OCI-LY1 (cell line): ENCODE measurements around the gene CDK11B.
"Not testable (repeated sequence)": the region's sequence is repeated elsewhere in the genome, so short reads cannot be mapped to it uniquely, and the experiment has no call there.

Experiments
- H2AFZ ChIP-seq: fragments of 200-600 bp; sonication (generic), shearing (Covaris generic); 2 replicates; pipeline ENCODE4 v1.6.0; 2014; ENCODE audit warnings: antibody characterized with exemption, mild to moderate bottlenecking, low read length
- H3F3A ChIP-seq: fragments of 200-600 bp; sonication (generic), shearing (Covaris generic); 2 replicates; pipeline ENCODE4 v1.6.0; 2014; ENCODE audit warnings: mild to moderate bottlenecking, antibody characterized with exemption, low read length, moderate library complexity; ENCODE audit not compliant: insufficient read depth
- H3K27ac ChIP-seq: fragments of 200-600 bp; sonication (generic); 2 replicates; pipeline ENCODE4 v1.5.1; 2014; ENCODE audit warnings: low read length, mixed run types, mild to moderate bottlenecking, low read depth; ENCODE audit not compliant: poor library complexity, severe bottlenecking
- H3K27me3 ChIP-seq: fragments of 200-600 bp; sonication (generic); 2 replicates; pipeline ENCODE4 v1.6.0; 2014; ENCODE audit warnings: antibody characterized with exemption, mild to moderate bottlenecking, low read length, moderate library complexity; ENCODE audit not compliant: insufficient read depth
- H3K36me3 ChIP-seq: fragments of 200-600 bp; sonication (generic); 2 replicates; pipeline ENCODE4 v1.6.1; 2014; ENCODE audit warnings: mild to moderate bottlenecking, antibody characterized with exemption, low read length, moderate library complexity, mixed read lengths; ENCODE audit not compliant: insufficient read depth
- H3K4me1 ChIP-seq: fragments of 200-600 bp; sonication (generic); 2 replicates; pipeline ENCODE4 v1.5.1; 2014; ENCODE audit warnings: mild to moderate bottlenecking, low read length, moderate library complexity; ENCODE audit not compliant: insufficient read depth, severe bottlenecking
- H3K4me2 ChIP-seq: fragments of 200-600 bp; sonication (generic), shearing (Covaris generic); 2 replicates; pipeline ENCODE4 v1.6.1; 2014; ENCODE audit warnings: low read length
- H3K4me3 ChIP-seq: fragments of 200-600 bp; sonication (generic); 2 replicates; pipeline ENCODE4 v1.5.1; 2014; ENCODE audit warnings: low read length, low read depth, mild to moderate bottlenecking, mixed read lengths; ENCODE audit not compliant: poor library complexity, severe bottlenecking
- H3K79me2 ChIP-seq: fragments of 200-600 bp; shearing (Covaris generic); 2 replicates; pipeline ENCODE4 v1.6.1; 2016; ENCODE audit warnings: mixed run types, low read length, mixed read lengths; ENCODE audit not compliant: insufficient read depth
- H3K9ac ChIP-seq: fragments of 200-600 bp; sonication (generic), shearing (Covaris generic); 2 replicates; pipeline ENCODE4 v1.6.1; 2014; ENCODE audit warnings: mild to moderate bottlenecking, low read length, mixed read lengths
- H3K9me2 ChIP-seq: fragments of 200-600 bp; sonication (generic), shearing (Covaris generic); 2 replicates; pipeline ENCODE4 v1.6.1; 2014; ENCODE audit warnings: low read depth, mild to moderate bottlenecking, low read length, mixed read lengths
- H3K9me3 ChIP-seq: fragments of 200-600 bp; shearing (Covaris generic); 2 replicates; pipeline ENCODE4 v1.6.1; 2014; ENCODE audit warnings: low read length, mixed read lengths
- H4K20me1 ChIP-seq: fragments of 200-600 bp; sonication (generic), shearing (Covaris generic); 2 replicates; pipeline ENCODE4 v1.6.0; 2016; ENCODE audit warnings: mild to moderate bottlenecking, low read length; ENCODE audit not compliant: insufficient read depth
- EZH2 ChIP-seq: fragments of 200-600 bp; sonication (generic), shearing (Covaris generic); IDR thresholded peaks from 2 replicates; pipeline ENCODE4 v1.8.0; 2017; ENCODE audit warnings: borderline replicate concordance, mixed run types, mild to moderate bottlenecking, antibody characterized with exemption, low read length, moderate library complexity, mixed read lengths
- TF ChIP-seq, protein P1 (sequence below): fragments of 200-600 bp; sonication (generic), shearing (Covaris generic); IDR thresholded peaks from 2 replicates; pipeline ENCODE4 v1.5.1; 2017; ENCODE audit warnings: mild to moderate bottlenecking, antibody characterized with exemption, low read length, moderate library complexity, mixed read lengths

The CDK11B gene

DNA sequence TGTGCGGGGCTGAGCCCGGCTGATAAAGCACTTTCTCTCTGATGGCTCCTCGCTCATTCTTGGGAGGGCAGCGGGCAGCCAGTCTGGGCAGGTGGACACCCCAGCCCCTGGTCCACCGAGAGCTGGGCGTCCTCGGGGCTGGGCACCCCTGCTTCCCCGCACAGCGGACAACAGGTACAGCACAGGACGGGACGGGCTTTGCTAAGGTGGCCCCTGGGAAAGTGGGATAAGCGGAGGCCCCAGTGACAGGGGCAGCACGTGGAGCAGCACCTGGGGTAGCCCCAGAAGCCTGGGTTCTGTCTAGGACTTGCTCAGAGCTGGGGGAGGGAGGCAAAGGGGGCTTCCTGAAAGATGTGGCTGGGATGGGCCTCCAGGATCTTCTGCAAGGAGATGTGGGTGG is 24.2 kb downstream of the CDK11B start:
- not testable (repeated sequence) for H2AFZ ChIP-seq, H3K9me3 ChIP-seq, H3K27ac ChIP-seq, H3K79me2 ChIP-seq, H3K4me2 ChIP-seq, H3K9ac ChIP-seq, H3F3A ChIP-seq, H4K20me1 ChIP-seq, H3K36me3 ChIP-seq, H3K27me3 ChIP-seq, H3K4me3 ChIP-seq, H3K9me2 ChIP-seq, H3K4me1 ChIP-seq

DNA sequence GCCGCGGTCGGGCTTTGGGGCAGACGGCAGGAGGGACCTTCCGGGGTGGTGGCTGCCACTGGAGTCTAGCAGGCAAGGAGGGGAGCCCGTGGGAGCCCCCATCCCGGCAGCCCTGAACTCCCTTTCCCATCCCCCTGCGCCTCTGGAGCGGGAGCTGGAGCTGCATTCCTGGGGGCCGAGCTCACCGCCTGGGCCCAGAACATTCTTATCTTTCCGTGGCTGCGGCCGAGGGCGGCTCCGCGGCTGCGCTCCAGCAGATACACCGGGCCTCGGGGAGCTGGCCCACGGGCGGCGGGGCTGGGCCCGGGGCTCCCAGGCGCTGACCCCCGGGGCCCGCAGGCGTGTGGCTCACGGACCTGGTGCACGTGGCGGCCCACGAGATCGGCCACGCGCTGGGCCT is 25.4 kb downstream of the CDK11B start:
- H3K27me3 ChIP-seq, H3K4me3 ChIP-seq, H3F3A ChIP-seq, H3K9me3 ChIP-seq, H2AFZ ChIP-seq, H3K27ac ChIP-seq, H3K79me2 ChIP-seq, H3K9ac ChIP-seq, H3K36me3 ChIP-seq, H3K9me2 ChIP-seq, H4K20me1 ChIP-seq, H3K4me2 ChIP-seq: not testable (repeated sequence)
- H3K4me1 ChIP-seq = peaks cover 17% of the 10 kb centered on the region

DNA sequence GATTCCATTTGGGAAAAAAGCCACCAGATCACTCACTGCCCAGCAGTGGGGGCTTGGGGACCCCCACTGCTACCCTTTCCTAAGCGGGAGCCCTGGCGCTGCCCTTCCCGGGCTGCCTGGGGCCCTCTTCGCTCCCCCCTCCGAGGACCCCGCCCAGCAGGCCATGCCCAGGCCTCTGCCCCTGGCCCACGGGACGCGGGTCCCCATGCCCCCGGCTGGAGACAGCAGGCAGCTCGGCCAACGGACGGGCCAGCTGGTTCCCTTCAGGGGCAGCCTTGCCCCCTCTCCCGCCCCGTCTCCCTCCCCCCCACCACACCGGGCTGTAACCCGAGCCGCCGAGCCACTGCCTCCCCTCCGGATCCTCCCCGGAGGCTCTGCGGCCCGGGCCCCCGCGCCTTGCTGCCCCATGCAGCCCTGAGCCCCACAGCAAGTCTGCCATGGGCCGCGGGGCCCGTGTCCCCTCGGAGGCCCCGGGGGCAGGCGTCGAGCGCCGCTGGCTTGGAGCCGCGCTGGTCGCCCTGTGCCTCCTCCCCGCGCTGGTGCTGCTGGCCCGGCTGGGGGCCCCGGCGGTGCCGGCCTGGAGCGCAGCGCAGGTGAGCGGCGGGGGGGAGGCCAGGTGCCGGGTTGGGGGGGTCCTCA is 26.9 kb downstream of the CDK11B start, which contains the start of gene MMP23B:
Gene MMP23B, plus strand, starts transcription at position 392 of the 639 bp plus-strand sequence. Its CDS starts 46 bp downstream, at position 438.
- H2AFZ ChIP-seq = no peak within 1 kb of the TSS
- peak within 1 kb of the TSS; percentile 64 for H3K4me3 ChIP-seq
- no peaks in the 10 kb centered on the region for H4K20me1 ChIP-seq
- peak within 1 kb of the TSS; percentile 58; the same call in 1 of the 2 replicates for H3K4me2 ChIP-seq
- peaks cover 29% of the 10 kb centered on the region for H3K4me1 ChIP-seq
- H3K27ac ChIP-seq = no peak within 1 kb of the TSS
- no peaks in the 10 kb centered on the region for H3K27me3 ChIP-seq
- no peaks in the 10 kb centered on the region for H3K9me2 ChIP-seq
- H3K9me3 ChIP-seq = no peaks in the 10 kb centered on the region
- H3K9ac ChIP-seq = no peak within 1 kb of the TSS
- H3K79me2 ChIP-seq = no peaks in the 10 kb centered on the region
- no peaks in the 10 kb centered on the region for H3F3A ChIP-seq
- no peak for TF ChIP-seq EZH2
- TF ChIP-seq, protein P1, sequence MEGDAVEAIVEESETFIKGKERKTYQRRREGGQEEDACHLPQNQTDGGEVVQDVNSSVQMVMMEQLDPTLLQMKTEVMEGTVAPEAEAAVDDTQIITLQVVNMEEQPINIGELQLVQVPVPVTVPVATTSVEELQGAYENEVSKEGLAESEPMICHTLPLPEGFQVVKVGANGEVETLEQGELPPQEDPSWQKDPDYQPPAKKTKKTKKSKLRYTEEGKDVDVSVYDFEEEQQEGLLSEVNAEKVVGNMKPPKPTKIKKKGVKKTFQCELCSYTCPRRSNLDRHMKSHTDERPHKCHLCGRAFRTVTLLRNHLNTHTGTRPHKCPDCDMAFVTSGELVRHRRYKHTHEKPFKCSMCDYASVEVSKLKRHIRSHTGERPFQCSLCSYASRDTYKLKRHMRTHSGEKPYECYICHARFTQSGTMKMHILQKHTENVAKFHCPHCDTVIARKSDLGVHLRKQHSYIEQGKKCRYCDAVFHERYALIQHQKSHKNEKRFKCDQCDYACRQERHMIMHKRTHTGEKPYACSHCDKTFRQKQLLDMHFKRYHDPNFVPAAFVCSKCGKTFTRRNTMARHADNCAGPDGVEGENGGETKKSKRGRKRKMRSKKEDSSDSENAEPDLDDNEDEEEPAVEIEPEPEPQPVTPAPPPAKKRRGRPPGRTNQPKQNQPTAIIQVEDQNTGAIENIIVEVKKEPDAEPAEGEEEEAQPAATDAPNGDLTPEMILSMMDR = no peak
- H3K36me3 ChIP-seq = peaks cover 6% of the 10 kb centered on the region; the same call in 1 of the 2 replicates

DNA sequence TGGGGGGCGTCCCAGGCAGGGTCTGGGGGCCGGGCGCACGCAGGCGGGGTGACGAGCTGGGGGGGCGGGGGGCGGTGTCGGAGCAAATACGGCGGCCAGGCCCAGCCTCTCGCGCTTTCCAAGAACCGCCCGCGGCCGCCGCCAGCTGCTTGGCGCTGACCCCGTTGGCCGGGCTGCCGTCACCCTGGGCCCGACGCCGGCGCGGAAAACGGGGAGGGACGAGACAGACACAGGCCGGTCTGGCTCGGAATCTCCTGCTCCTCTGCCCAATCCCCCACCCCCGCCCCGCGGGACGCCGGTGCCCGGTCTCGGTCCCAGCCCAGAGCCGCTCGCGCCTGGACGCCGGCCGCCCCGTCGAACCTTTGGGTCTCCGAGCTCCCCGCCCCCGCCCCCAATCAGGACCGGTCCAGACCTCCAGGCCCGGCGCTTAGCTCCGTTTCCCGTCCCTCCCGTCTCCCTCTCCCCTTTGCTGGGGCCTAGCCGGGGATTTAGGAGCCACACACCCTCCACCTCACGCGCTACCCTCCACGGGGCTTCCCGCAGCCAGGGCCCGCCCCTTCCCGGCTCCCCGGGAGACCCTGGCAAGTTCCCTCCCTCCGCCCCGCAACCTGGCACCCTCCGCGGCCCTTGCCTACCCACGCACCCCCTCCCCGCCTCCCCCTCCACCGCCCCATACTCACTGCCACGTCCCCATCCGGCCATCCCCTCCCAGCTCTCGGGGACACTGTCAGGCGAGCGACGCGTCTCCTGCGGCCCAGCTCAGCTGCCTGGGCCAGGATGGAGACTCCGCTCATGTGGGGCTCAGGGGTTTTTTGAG is 27.6 kb downstream of the CDK11B start:
- no peaks in the 10 kb centered on the region for H3K9me3 ChIP-seq
- no peak overlapping the region for H3K27ac ChIP-seq
- peak overlapping the region; percentile 58 for H3K4me2 ChIP-seq
- H3K9me2 ChIP-seq = no peaks in the 10 kb centered on the region
- no peaks in the 10 kb centered on the region for H3K27me3 ChIP-seq
- H2AFZ ChIP-seq = no peak overlapping the region
- no peaks in the 10 kb centered on the region for H3K36me3 ChIP-seq
- TF ChIP-seq, protein P1 = no peak
- TF ChIP-seq EZH2 = no peak
- no peaks in the 10 kb centered on the region for H4K20me1 ChIP-seq
- H3K4me1 ChIP-seq = peaks cover 29% of the 10 kb centered on the region
- no peaks in the 10 kb centered on the region for H3K79me2 ChIP-seq
- no peaks in the 10 kb centered on the region for H3F3A ChIP-seq
- peak overlapping the region; percentile 64 for H3K4me3 ChIP-seq
- H3K9ac ChIP-seq = no peak overlapping the region
